ENCODE data around the gene HSD11B2. TPM values are rescaled to one million over a fixed set of nuclear protein-coding genes. Genes with fewer than 3 reads are reported as not detected.

Gene HSD11B2
- total RNA-seq, 2 experiments from 2014 or later = not detected

Other genes with a start within 250 kb of the HSD11B2 start
- 10 to 100 TPM; 63.9 to 70.9 TPM for gene MATCAP1, start 247.2 kb upstream of the HSD11B2 start, total RNA-seq
- not detected for gene EXOC3L1, start 241.0 kb upstream of the HSD11B2 start, total RNA-seq
- gene E2F4, start 239.0 kb upstream of the HSD11B2 start, total RNA-seq = 100 to 1,000 TPM; 127 to 131 TPM
- gene ELMO3, start 232.0 kb upstream of the HSD11B2 start, total RNA-seq = 1 to 10 TPM; 7.3 to 8.3 TPM
- 10 to 100 TPM; 39.6 to 39.7 TPM for gene TMEM208, start 204.0 kb upstream of the HSD11B2 start, total RNA-seq
- 10 to 100 TPM; 94.8 to 99.1 TPM for gene FHOD1, start 183.6 kb upstream of the HSD11B2 start, total RNA-seq
- 1 to 10 TPM; 2.2 to 2.8 TPM for gene SLC9A5, start 182.1 kb upstream of the HSD11B2 start, total RNA-seq
- gene PLEKHG4, start 151.6 kb upstream of the HSD11B2 start, total RNA-seq = 10 to 100 TPM in 1 of 2 experiments, 1 to 10 TPM in 1; 9.2 to 10.9 TPM
- gene KCTD19, start 104.4 kb upstream of the HSD11B2 start, total RNA-seq = under 1 TPM; 0.20 to 0.48 TPM
- gene LRRC36, start 104.3 kb upstream of the HSD11B2 start, total RNA-seq = not detected
- gene TPPP3, start 37.6 kb upstream of the HSD11B2 start, total RNA-seq = not detected
- under 1 TPM; 0.23 to 0.45 TPM for gene ZDHHC1, start 14.6 kb upstream of the HSD11B2 start, total RNA-seq
- 10 to 100 TPM; 52.8 to 59.5 TPM for gene ATP6V0D1, start 50.0 kb downstream of the HSD11B2 start, total RNA-seq
- not detected for gene AGRP, start 52.4 kb downstream of the HSD11B2 start, total RNA-seq
- gene RIPOR1, start 97.7 kb downstream of the HSD11B2 start, total RNA-seq = 10 to 100 TPM; 24.6 to 32.7 TPM
- 10 to 100 TPM; 74.9 to 76.9 TPM for gene CTCF, start 131.4 kb downstream of the HSD11B2 start, total RNA-seq
- 100 to 1,000 TPM; 132 to 142 TPM for gene CARMIL2, start 214.0 kb downstream of the HSD11B2 start, total RNA-seq
- 10 to 100 TPM; 43.5 to 44.1 TPM for gene ACD, start 229.1 kb downstream of the HSD11B2 start, total RNA-seq
- gene PARD6A, start 229.8 kb downstream of the HSD11B2 start, total RNA-seq = 10 to 100 TPM; 12.2 to 14.0 TPM
- 1 to 10 TPM; 7.4 to 8.1 TPM for gene ENKD1, start 235.6 kb downstream of the HSD11B2 start, total RNA-seq
- gene C16orf86, start 235.7 kb downstream of the HSD11B2 start, total RNA-seq = 1 to 10 TPM; 2.9 to 4.3 TPM

Measured in activated CD4-positive, alpha-beta memory T cell treated with anti-CD3 and anti-CD28 coated beads, Interleukin-2, amount 10 ng/mL, durations not matched to agents 7 days and 5 days (primary cell).